ENCODE results near the gene ZIC4. TPM values are rescaled to one million over a fixed set of nuclear protein-coding genes. Genes with fewer than 3 reads are reported as not detected.

Gene ZIC4
- total and polyA plus RNA-seq, 2 of the 4 experiments (the other 2 are of a cell fraction), result not detected

DNA sequence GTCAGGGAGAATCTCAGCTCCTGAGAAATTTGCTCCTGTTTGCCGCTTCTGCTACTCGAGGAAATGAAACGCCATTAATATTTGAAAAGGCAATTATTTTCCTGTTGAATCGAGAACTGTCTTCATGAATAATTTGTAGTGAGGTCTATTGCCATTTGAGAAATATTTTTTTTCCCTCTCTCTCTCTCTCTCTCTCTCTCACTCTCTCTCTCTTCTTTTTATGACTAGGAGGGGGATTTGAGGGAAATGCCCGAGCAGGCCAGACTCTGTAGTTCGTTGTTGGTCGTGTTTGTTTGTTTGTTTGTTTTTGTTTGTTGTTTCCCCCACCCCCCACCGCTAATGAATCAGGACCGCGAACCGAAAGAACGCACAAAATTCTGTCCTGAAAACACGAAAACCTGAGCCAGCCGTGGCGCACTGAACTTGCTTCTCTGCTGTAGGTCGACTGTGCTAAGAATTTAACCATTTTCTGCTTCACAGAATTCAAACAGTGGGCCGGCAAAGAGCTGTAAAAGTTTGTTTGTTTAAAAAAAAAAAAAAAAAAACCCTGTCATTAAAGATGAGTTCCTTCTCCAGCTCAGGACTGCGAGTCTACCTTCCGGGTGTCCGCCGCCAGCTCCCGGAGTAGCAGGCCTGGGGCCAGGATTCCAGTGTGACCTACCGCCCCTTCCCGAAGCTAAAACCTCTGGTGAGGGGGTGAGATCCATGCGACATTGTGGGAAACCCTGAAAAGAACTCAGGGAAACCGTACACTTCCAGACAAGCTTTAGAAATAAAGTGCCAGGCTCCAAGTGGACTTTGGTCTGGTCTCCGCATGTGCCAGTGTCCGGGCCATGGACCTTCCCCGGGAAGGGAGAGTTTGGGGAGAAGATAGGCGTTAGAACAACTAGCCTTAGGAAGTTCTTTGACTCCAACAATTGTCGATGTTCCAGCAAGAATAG, 12.1 kb downstream of the ZIC4 start:
- intact Hi-C loops (cut with micrococcal nuclease), result no loop called here
- no peak overlapping the region for H2BK20ac ChIP-seq (ENCODE audit: low read depth, low read length)
- TF ChIP-seq RAD21 (IDR thresholded peaks at IDR 0.05; ENCODE audit: low read length) (no peak), RFX5 (IDR thresholded peaks at IDR 0.05; ENCODE audit: low read depth, low read length) (no peak), NFE2L2 (IDR thresholded peaks at IDR 0.05; ENCODE audit: low read depth, low read length) (no peak), CHD1 (IDR thresholded peaks at IDR 0.05; ENCODE audit: low read depth, low read length) (no peak), RCOR1 (IDR thresholded peaks at IDR 0.05; ENCODE audit: insufficient replicate concordance, low read length) (no peak), MAFK (IDR thresholded peaks at IDR 0.05; ENCODE audit: low read depth, low read length) (no peak), CEBPB (IDR thresholded peaks at IDR 0.05; ENCODE audit: low read depth, low read length) (no peak), MAZ (IDR thresholded peaks at IDR 0.05; ENCODE audit: borderline replicate concordance, low read depth, low read length) (no peak), MXI1 (IDR thresholded peaks at IDR 0.05; ENCODE audit: borderline replicate concordance, low read depth, low read length) (no peak), SMC3 (IDR thresholded peaks at IDR 0.05; ENCODE audit: low read depth, low read length) (no peak), POLR2A (IDR thresholded peaks at IDR 0.05; ENCODE audit: low read depth, low read length) (no peak)
- TF ChIP-seq, protein P1, sequence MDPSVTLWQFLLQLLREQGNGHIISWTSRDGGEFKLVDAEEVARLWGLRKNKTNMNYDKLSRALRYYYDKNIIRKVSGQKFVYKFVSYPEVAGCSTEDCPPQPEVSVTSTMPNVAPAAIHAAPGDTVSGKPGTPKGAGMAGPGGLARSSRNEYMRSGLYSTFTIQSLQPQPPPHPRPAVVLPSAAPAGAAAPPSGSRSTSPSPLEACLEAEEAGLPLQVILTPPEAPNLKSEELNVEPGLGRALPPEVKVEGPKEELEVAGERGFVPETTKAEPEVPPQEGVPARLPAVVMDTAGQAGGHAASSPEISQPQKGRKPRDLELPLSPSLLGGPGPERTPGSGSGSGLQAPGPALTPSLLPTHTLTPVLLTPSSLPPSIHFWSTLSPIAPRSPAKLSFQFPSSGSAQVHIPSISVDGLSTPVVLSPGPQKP (IDR thresholded peaks at IDR 0.05; ENCODE audit: borderline replicate concordance, low read depth, low read length), result no peak
- TF ChIP-seq, protein P2, sequence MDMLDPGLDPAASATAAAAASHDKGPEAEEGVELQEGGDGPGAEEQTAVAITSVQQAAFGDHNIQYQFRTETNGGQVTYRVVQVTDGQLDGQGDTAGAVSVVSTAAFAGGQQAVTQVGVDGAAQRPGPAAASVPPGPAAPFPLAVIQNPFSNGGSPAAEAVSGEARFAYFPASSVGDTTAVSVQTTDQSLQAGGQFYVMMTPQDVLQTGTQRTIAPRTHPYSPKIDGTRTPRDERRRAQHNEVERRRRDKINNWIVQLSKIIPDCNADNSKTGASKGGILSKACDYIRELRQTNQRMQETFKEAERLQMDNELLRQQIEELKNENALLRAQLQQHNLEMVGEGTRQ (IDR thresholded peaks at IDR 0.05; ENCODE audit: low read depth, low read length), result no peak
- TF ChIP-seq, protein P3, sequence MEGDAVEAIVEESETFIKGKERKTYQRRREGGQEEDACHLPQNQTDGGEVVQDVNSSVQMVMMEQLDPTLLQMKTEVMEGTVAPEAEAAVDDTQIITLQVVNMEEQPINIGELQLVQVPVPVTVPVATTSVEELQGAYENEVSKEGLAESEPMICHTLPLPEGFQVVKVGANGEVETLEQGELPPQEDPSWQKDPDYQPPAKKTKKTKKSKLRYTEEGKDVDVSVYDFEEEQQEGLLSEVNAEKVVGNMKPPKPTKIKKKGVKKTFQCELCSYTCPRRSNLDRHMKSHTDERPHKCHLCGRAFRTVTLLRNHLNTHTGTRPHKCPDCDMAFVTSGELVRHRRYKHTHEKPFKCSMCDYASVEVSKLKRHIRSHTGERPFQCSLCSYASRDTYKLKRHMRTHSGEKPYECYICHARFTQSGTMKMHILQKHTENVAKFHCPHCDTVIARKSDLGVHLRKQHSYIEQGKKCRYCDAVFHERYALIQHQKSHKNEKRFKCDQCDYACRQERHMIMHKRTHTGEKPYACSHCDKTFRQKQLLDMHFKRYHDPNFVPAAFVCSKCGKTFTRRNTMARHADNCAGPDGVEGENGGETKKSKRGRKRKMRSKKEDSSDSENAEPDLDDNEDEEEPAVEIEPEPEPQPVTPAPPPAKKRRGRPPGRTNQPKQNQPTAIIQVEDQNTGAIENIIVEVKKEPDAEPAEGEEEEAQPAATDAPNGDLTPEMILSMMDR (conservative IDR thresholded peaks at IDR 0.05; ENCODE audit: low read depth, low read length), result no peak

More for the DNA sequence above, 12.1 kb downstream of the ZIC4 start:
- Histone ChIP-seq H4K91ac (ENCODE audit: insufficient read depth, low read depth, low read length) (no peak overlapping the region), H4K8ac (ENCODE audit: low read depth in 2 of 2, low read length in 2 of 2) (no peak overlapping the region), H3K56ac (ENCODE audit: extremely low read depth, insufficient read depth, low read length) (no peak overlapping the region), H3K27ac (ENCODE audit: insufficient read depth, low read length) (no peak overlapping the region), H3K4ac (ENCODE audit: low read depth, low read length) (no peak overlapping the region), H4K5ac (ENCODE audit: low read depth, low read length) (no peak overlapping the region), H3K4me3 (ENCODE audit: insufficient read depth, low read depth, low read length) (peak overlapping the region; percentile 15; the same call in 1 of the 2 replicates), H2BK120ac (ENCODE audit: low read depth, low read length) (no peak overlapping the region), H3K4me1 (ENCODE audit: control insufficient read depth, insufficient read depth, low read length) (no peaks in the 10 kb centered on the region), H3K9me1 (ENCODE audit: insufficient read depth, low read length) (no peaks in the 10 kb centered on the region), H2AK9ac (replicated peaks; ENCODE audit: low read depth, low read length, poor library complexity) (no peak overlapping the region), H2AK5ac (ENCODE audit: low read depth, low read length) (no peak overlapping the region), H2BK15ac (ENCODE audit: low read depth, low read length) (no peak overlapping the region), H2BK5ac (ENCODE audit: low read depth, low read length, poor library complexity, severe bottlenecking) (no peak overlapping the region), H3K79me1 (ENCODE audit: low read depth in 1 of 2, low read length in 2 of 2) (no peaks in the 10 kb centered on the region), H3K9me3 (ENCODE audit: control insufficient read depth, insufficient read depth, low read length) (peaks cover 32% of the 10 kb centered on the region), H3K36me3 (ENCODE audit: control insufficient read depth, insufficient read depth, low read length) (no peaks in the 10 kb centered on the region), H3K4me2 (ENCODE audit: low read depth, low read length) (peak overlapping the region; percentile 69), H3K9ac (ENCODE audit: low read depth, low read length) (no peak overlapping the region), H4K20me1 (ENCODE audit: insufficient read depth, low read length) (no peaks in the 10 kb centered on the region; the same call in 1 of the 2 replicates), H3K27me3 (ENCODE audit: control insufficient read depth, insufficient read depth, low read length) (peaks cover 96% of the 10 kb centered on the region), H2AFZ (replicated peaks; ENCODE audit: low read length, poor library complexity) (no peak overlapping the region), H3K18ac (ENCODE audit: low read depth, low read length) (no peak overlapping the region), H3K23ac (ENCODE audit: low read depth, low read length) (no peak overlapping the region), H3K14ac (replicated peaks; ENCODE audit: low read depth, low read length) (no peak overlapping the region)
- in situ Hi-C loops (cut with MboI; ENCODE audit: low sequenced_read_pairs), result no loop called here
- ATAC-seq (ENCODE audit: low read depth) (no peak), DNase-seq (no peak)
- dilution Hi-C loops (cut with HindIII; ENCODE audit: low sequenced_read_pairs, unreplicated experiment), result no loop called here
- CTCF ChIA-PET, result interaction anchor here (1.6 kb wide), 1 partner anchor 202 kb away, joined by 4 read pairs; no protein-coding TSS in a partner anchor
- POLR2A ChIA-PET (ENCODE audit: unreplicated experiment), result no interaction called here
- no TSS peak for BruUV-seq (replicated peaks)
- WGBS, 2 experiments (ENCODE audit: extremely low coverage in 2 of 2, insufficient read length in 1 of 2), result 30% methylated on average over 2 of the region's 31 CpGs; no CpG with 5 or more reads in 1 of the 2 experiments
